Measurements from ENCODE around the gene TVP23B.

The TVP23B gene

GRCh38 chr17:18848501-18848900 is 67.5 kb downstream of the TVP23B start:
- no peak for ATAC-seq
- Mint-ChIP-seq H3K4me1 (no peaks in the 10 kb centered on the region), H3K36me3 (no peaks in the 10 kb centered on the region), H3K4me3 (no peak overlapping the region), H3K27ac (no peak overlapping the region), H3K9me3 (no peaks in the 10 kb centered on the region)
- DNase-seq (ENCODE audit: low spot score in 2 of 2) = no peak

DNA sequence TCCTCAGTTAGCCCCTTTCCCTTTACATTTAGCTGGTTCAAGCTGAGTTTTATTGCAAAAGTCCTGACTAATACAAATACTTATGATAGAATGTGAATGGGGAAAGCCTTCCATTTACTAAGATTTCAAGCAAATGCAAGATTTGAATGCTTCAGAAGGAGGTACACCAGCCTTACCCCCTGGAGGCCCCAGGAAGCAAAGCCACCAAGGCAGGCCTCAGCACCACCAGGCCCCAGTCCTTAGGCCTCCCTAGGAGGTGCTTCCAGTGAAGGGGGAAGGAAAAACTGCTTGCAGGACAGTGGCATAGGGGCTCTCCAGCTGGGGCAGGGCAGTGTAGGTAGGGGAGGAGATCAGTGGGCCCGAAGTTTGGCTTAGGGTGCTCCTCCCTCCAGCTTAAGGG is 69.7 kb downstream of the TVP23B start:
- ATAC-seq (no peak), DNase-seq (ENCODE audit: low spot score in 2 of 2) (no peak)
- Mint-ChIP-seq H3K36me3 (no peaks in the 10 kb centered on the region), H3K9me3 (no peaks in the 10 kb centered on the region), H3K27ac (no peak overlapping the region), H3K4me3 (no peak overlapping the region), H3K4me1 (peaks cover 12% of the 10 kb centered on the region)

DNA sequence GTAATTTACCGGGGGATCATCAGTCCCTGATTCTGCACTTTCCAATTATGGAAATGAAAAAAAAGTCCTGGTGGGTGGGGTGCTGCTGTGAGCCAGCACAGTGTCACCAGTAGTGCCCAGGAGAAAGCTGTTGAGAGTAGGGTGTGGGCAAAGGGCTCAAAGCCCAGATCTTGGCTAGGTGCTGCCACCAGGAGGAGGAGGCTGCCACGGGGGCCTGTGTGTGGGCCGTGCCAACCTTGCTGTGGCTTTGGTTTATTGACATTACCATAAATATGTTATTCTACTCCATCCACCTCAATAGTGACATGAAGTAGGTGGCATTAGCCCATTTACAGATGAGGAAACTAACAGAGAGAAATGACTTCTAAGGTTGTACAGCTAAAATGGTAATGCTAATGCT is 70.2 kb downstream of the TVP23B start:
- Mint-ChIP-seq H3K4me1 (peaks cover 16% of the 10 kb centered on the region), H3K27ac (no peak overlapping the region), H3K36me3 (peaks cover 5% of the 10 kb centered on the region), H3K4me3 (no peak overlapping the region), H3K9me3 (no peaks in the 10 kb centered on the region)
- ATAC-seq (no peak), DNase-seq (ENCODE audit: low spot score in 2 of 2) (no peak)

- peak in 1 of 2 donors; percentile 33 for DNase-seq (ENCODE audit: low spot score in 2 of 2)
- Mint-ChIP-seq H3K4me1 (peaks cover 33% of the 10 kb centered on the region), H3K36me3 (peaks cover 17% of the 10 kb centered on the region), H3K9me3 (no peaks in the 10 kb centered on the region), H3K4me3 (peak overlapping the region; percentile 84), H3K27ac (no peak overlapping the region)
- no peak for ATAC-seq
Measured at GRCh38 chr17:18854956-18855355, 74.0 kb downstream of the TVP23B start.

- H3K36me3 Mint-ChIP-seq = peaks cover 27% of the 10 kb centered on the region
- H3K9me3 Mint-ChIP-seq = no peaks in the 10 kb centered on the region
- ATAC-seq = peak; percentile 86
- H3K4me3 Mint-ChIP-seq = peak overlapping the region; percentile 84
- peaks cover 44% of the 10 kb centered on the region for H3K4me1 Mint-ChIP-seq
- DNase-seq (ENCODE audit: low spot score in 2 of 2) = peak; percentile 68 to 89
- H3K27ac Mint-ChIP-seq = peak overlapping the region; percentile 58
Measured at GRCh38 chr17:18855831-18856569, 75.0 kb downstream of the TVP23B start.

Measured in stimulated activated effector memory CD8-positive, alpha-beta T cell treated with anti-CD3 and anti-CD28 coated beads, Interleukin-12 subunit alpha, Interleukin-12 subunit beta, amount 100 ng/mL, for 72 hours (primary cell).